RCC 7860 (cell line): ENCODE measurements around the gene KISS1.

ENCODE experiments used
- DNase-seq: peaks from one replicate; pipeline ENCODE4 v3.0.0-alpha.2; 2015; ENCODE audit warnings: low spot score
- FAIRE-seq: peaks from 2 replicates; lab custom pipeline; 2012; peaks lifted over from hg19 to GRCh38; lab: Jason Lieb, UNC

Gene KISS1

GRCh38 chr1:204162494-204163074 lies 33.7 kb downstream of the KISS1 start:
- no peak for FAIRE-seq

GRCh38 chr1:204161609-204162493 lies 34.4 kb downstream of the KISS1 start:
- DNase-seq: no peak

More at GRCh38 chr1:204162494-204163074, 33.7 kb downstream of the KISS1 start:
- DNase-seq: peak; percentile 70

DNA sequence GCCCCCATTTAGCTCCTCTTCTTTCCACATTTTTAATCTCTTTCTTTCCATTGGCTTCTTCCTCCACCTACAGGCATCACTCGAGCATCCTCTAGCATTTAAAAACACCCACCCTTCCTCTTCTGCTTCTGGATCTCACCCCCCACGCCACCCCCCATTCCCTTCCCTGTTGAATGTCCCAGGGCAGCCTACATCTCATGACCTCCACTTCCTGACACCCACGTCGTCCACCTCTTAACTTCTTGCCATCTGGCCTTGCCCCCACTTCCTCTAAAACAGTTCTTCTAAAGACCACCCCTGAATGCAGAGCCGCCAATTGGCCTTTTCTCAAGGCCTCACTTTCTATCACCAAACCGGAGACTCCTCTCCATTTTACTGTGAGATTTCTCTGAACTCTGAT lies 38.3 kb downstream of the KISS1 start:
- no peak for DNase-seq
- no peak for FAIRE-seq

More at GRCh38 chr1:204161609-204162493, 34.4 kb downstream of the KISS1 start:
- FAIRE-seq: no peak

DNA sequence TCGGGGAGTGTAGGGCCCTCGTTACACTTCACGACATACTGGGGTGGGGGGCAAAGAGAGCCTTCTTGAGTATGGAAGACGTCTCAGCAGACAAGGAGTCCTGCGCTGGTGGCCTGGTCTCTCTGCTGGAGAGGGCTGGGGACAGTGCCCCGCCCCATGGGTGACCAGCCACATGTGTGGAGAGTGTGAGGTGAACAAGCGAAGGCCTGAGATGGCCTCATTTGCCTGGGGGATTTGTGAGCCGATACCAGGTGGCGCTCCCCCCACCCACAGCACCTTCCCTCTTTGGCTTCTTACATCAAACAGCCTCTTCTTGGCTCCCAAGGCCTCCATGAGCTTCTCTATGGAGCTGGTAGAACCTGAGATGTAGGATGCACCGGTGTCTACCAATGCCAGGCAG lies 40.4 kb downstream of the KISS1 start:
- FAIRE-seq (no peak), DNase-seq (no peak)

- no peak for FAIRE-seq
These were observed 41.6 kb downstream of the KISS1 start for GRCh38 chr1:204154568-204155255.

GRCh38 chr1:204153667-204154066 lies 42.6 kb downstream of the KISS1 start:
- no peak for DNase-seq
- no peak for FAIRE-seq

More at GRCh38 chr1:204154568-204155255, 41.6 kb downstream of the KISS1 start:
- no peak for DNase-seq

- DNase-seq: no peak
These were observed 43.8 kb downstream of the KISS1 start for GRCh38 chr1:204152310-204153044.

DNA sequence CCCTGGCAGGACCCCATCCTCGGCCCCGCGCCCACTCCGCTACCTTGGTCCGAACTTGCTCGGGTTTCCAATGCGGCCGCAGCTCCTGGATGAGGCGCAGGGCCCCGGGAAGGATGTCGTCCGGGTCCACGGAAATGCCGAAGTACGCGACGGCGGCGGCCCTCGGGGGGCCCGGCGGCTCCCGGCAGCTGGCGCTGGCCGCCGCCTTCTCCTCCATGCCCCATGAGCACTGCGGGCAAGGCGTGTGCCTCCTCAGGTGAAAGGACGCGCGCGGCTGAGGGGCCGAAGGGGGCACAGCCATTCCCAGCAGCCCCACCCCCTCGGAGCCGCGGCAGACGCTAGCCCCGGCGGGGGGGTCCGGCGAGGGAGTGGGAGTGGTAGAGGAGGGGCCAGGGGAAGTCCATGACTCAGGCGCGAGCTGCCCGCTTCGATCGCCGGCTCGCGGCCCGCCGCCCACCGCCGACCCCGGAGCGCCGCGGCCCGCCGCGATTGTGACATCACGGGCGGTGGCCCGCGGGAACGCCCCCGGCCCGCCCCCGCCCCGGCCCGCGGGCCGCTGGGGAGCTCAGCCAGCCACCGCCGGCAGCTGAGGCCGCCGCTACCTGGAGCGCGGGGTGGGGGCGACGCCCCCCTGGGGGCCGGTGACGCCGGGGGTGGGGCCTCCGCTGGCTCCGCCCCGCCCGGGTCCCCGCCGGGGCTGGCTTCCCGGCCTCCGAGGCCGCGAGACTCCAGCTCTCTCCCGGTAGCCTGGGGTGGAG lies 44.6 kb downstream of the KISS1 start, which contains the start of gene ETNK2:
TSS of gene ETNK2 (minus strand) at position 493 of the 758 bp plus-strand sequence. CDS start at position 301, 192 bp downstream.
- FAIRE-seq (no peak), DNase-seq (peak; percentile 7)

More at GRCh38 chr1:204152310-204153044, 43.8 kb downstream of the KISS1 start:
- FAIRE-seq: no peak

- no peak for DNase-seq
- FAIRE-seq: no peak
These were observed 45.4 kb downstream of the KISS1 start for GRCh38 chr1:204150702-204151551.

GRCh38 chr1:204149635-204150565 lies 46.4 kb downstream of the KISS1 start:
- no peak for FAIRE-seq
- DNase-seq: no peak

- DNase-seq (no peak), FAIRE-seq (no peak)
These were observed 47.2 kb downstream of the KISS1 start for GRCh38 chr1:204149107-204149506.

DNA sequence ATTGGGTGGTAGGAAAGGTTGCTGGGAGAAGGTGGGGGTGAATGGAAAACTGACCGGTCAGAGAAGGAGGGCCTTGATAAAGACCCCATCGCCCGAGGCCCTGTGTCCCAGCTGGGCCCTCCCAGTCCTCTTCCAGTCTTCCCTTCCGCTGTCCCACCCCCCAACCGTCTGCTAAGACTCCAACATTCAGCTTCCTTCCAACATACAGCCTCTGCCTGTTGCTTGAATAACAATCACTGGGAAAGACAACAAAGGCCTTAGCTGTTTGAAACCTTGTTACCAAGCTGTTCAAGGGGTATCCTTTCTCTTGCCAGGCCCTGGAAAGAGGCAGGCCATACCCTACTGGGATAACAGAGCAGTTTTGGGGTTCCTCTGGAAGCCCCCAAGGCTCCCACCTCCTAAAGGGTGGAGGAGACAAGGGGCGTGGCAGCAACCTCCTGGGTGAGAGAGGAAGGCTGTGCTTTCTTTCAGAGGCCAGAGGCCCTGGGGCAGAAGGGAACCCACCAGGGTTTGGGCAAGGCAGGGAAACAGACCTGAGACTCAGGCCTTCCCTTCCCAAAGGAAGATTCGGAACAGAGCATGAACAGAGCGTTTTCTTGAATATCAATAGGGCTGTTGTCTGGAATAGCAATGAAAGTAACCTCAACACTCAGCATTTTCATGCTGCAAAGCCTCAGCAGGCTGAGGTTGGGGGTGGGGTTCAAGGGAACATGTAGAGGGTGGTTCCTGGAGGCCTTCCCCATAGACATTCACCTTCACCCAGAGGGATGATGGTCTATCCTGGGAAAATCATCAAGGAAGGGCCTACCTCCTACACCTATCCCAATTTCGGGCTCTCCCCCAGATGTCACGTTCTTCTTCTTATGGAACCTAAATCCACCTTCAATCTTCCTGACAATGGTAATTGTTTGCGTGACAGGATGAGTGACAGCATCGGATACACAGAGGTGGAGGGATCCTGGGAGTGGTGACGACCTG lies 48.6 kb downstream of the KISS1 start:
- FAIRE-seq (no peak), DNase-seq (no peak)

GRCh38 chr1:204146965-204147364 lies 49.3 kb downstream of the KISS1 start:
- DNase-seq: no peak
- FAIRE-seq: no peak

- DNase-seq: no peak
- no peak for FAIRE-seq
These were observed 50.0 kb downstream of the KISS1 start for GRCh38 chr1:204146309-204146708.

DNA sequence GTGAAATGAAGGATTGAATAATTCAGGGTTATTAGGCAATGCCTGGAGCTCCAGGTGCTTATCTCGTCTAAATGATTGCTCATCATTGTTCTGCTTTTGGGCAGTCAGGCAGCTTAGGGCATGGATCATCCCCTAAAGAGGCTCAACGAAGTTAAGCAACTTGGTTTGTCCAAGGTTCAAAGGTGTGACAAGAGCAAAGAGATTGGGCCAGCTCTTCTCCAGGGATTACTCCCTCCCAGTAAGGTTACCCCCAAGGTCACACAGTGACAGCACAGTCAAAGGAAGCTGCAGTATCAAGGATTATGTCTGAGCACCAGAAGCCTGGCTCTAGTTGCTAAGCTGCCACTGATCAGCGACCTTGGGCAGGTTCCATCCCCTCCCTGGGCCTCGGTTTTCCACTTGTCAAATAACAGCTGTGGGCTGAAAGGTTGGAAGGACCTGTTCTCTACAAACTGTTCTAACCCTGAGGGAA lies 51.2 kb downstream of the KISS1 start:
- FAIRE-seq (no peak), DNase-seq (no peak)

GRCh38 chr1:204143276-204144041 lies 52.8 kb downstream of the KISS1 start:
- DNase-seq: no peak
- no peak for FAIRE-seq
